Naive B cell (primary cell): ENCODE measurements around the gene ANKH. TPM values are rescaled to one million over a fixed set of nuclear protein-coding genes. Genes with fewer than 3 reads are reported as not detected.

Experiments
- ATAC-seq, 2 donors: fragments of 150-1000 bp; cut with Tn5 transposase; 2 replicates each; pipeline ENCODE4 v1.10.0; 2021; ENCODE audit warnings: low read depth in 2 of 2, mild to moderate bottlenecking in 2 of 2, moderate library complexity in 2 of 2
- DNase-seq: peaks from one replicate; pipeline ENCODE4 v3.0.0; 2022
- H3K27ac Mint-ChIP-seq, 6 donors: one replicate each; pipeline ENCODE4 v1.8.0; 2020 to 2022; ENCODE audit warnings: mild to moderate bottlenecking in 6 of 6, mixed read lengths in 6 of 6, moderate library complexity in 5 of 6, inconsistent platforms in 2 of 6
- H3K27me3 Mint-ChIP-seq, 3 donors: one replicate each; pipeline ENCODE4 v1.8.0; 2021 to 2022; ENCODE audit warnings: mixed read lengths in 3 of 3, mild to moderate bottlenecking in 1 of 3
- H3K36me3 Mint-ChIP-seq, 2 donors: one replicate each; pipeline ENCODE4 v1.8.0; 2020 to 2022; ENCODE audit warnings: mixed read lengths in 2 of 2, inconsistent platforms in 1 of 2, mild to moderate bottlenecking in 1 of 2
- H3K4me1 Mint-ChIP-seq, 3 donors: one replicate each; pipeline ENCODE4 v1.8.0; 2020 to 2022; ENCODE audit warnings: mixed read lengths in 3 of 3, inconsistent platforms in 1 of 3, mild to moderate bottlenecking in 1 of 3, moderate library complexity in 1 of 3
- H3K4me3 Mint-ChIP-seq, 8 donors: one replicate each; pipeline ENCODE4 v1.8.0; 2020 to 2022; ENCODE audit warnings: mild to moderate bottlenecking in 8 of 8, mixed read lengths in 8 of 8, moderate library complexity in 8 of 8, inconsistent platforms in 2 of 8
- H3K9me3 Mint-ChIP-seq, 7 donors: one replicate each; pipeline ENCODE4 v1.8.0; 2020 to 2022; ENCODE audit warnings: mixed read lengths in 7 of 7, mild to moderate bottlenecking in 5 of 7, inconsistent platforms in 2 of 7, moderate library complexity in 1 of 7
- polyA plus RNA-seq, 6 donors: library from polyadenylated mRNA; unstranded; fragments of 300-500 nt; fragmentation: Illumina TruSeq; gene quantifications; one replicate each; pipeline ENCODE4 v1.2.3, GENCODE V29; 2021; ENCODE audit warnings: low read depth in 6 of 6

The ANKH gene
- polyA plus RNA-seq, 6 donors from 2014 or later, result 7.4 to 14.7 (median 11.8) TPM

DNA sequence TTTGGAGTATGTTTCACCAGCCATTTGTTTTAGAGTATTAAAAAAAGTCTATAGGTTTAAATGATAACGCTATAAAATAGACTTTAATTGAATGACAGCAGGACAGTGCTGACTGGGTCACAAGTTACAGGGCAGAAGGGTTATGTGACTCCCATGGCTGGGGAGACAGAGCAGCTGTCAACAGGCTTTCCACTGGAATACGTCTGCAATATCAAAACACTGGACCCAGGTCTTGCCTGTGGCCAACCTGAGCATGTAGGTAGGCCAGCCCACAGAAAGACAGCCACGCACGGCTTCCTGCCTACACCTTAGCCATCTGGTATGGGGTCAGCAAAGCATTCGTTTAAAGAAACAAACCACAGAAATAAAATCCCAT, 126.4 kb downstream of the ANKH start:
- Mint-ChIP-seq H3K4me1 (peaks cover 18 to 28% (median 22%) of the 10 kb centered on the region in 3 donors), H3K9me3 (no peaks in the 10 kb centered on the region), H3K36me3 (peaks cover 26 to 28% of the 10 kb centered on the region in 2 donors), H3K27ac (peak overlapping the region; percentile 42 to 84 (median 80)), H3K27me3 (no peaks in the 10 kb centered on the region), H3K4me3 (peak overlapping the region in 6 of 8 donors; percentile 32 to 68 (median 46))
- DNase-seq, result no peak
- no peak for ATAC-seq

DNA sequence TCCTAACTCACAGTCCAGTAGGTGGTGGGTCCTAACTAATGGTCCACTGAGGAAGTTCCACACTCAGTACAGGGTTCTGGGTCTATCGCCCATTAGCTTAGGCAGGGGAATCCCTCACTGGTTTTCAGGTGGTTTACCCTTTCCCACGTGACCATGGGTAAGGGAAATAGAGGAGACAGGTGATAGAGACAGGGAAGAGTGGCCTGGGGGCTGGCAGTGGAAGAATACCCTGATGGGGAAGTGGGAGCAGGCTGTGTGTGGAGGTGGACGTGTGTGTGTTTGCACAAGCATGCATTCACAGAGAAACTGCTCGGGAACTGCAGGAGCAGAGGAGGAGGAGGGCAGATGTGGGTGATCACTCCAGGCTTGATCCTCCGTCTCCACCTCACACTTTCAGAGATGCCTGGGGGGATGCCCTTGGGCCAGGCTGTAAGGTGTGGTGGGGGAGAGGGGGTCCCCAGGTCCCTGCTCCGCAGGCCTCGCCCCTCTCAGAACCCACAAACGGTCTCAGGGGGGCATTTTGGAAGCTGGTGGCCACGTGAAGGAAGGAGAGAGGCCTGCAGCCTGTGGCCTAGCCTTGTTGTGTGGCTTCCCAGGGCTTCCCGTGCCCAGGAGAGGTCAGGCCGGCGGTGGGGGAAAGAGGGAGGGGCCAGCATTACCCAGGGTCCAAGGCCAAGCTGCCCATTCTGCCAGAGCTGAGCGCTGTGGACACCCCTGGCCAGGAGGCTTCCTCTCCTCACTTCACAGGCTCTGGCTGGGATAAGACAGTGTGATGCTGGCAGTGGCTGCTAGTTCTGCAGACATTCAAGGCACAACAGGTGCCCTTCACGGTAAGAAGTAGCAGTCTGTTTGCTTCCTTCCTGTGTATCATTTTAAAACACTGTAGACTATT, 127.0 kb downstream of the ANKH start:
- Mint-ChIP-seq H3K9me3 (no peaks in the 10 kb centered on the region), H3K4me1 (peaks cover 18 to 28% (median 22%) of the 10 kb centered on the region in 3 donors), H3K27me3 (no peaks in the 10 kb centered on the region), H3K4me3 (peak overlapping the region in 6 of 8 donors; percentile 50 to 77 (median 68)), H3K27ac (peak overlapping the region; percentile 79 to 96 (median 85)), H3K36me3 (peaks cover 24 to 26% of the 10 kb centered on the region in 2 donors)
- ATAC-seq, result peak; percentile 42 to 60
- DNase-seq, result no peak

DNA sequence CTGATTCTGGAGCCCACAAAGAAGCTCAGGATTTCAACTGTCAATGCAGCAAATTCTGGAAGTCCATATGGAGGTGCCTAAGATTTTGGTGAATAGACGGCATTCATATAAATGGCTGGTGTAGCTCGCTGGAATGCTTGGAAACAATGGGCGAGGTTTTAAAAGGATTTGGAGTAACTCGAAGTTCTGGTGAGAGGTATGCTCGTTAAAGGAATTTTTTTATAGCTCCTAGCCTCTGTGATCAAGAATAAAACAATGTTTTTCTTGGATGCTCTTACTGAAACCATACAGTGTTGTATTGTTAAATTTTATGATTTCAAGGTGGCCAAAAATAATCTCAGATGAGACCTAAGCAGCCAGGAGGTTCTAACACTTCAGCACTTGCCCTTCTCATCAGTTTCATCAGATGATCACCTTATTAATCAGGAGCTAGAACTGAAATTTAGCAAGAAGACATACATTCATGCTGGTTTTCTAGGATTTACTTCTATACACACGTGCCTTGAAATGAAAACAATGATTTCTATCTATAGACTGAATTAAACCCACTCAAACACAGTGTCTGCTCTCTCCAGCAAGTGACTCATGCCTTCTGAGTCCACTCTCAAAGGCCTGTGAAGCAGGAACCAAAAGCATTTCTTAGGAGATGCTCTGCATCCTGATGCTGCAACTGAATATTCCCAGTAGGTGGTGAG, 127.8 kb downstream of the ANKH start:
- ATAC-seq, result no peak
- DNase-seq, result no peak
- peak overlapping the region in 4 of 6 donors; percentile 4 to 96 (median 86) for H3K27ac Mint-ChIP-seq
- H3K36me3 Mint-ChIP-seq, result peaks cover 22 to 26% of the 10 kb centered on the region in 2 donors
- no peaks in the 10 kb centered on the region for H3K27me3 Mint-ChIP-seq
- H3K4me3 Mint-ChIP-seq, result peak overlapping the region in 5 of 8 donors; percentile 29 to 77 (median 55)
- H3K4me1 Mint-ChIP-seq, result peaks cover 18 to 23% (median 22%) of the 10 kb centered on the region in 3 donors
- no peaks in the 10 kb centered on the region for H3K9me3 Mint-ChIP-seq

DNA sequence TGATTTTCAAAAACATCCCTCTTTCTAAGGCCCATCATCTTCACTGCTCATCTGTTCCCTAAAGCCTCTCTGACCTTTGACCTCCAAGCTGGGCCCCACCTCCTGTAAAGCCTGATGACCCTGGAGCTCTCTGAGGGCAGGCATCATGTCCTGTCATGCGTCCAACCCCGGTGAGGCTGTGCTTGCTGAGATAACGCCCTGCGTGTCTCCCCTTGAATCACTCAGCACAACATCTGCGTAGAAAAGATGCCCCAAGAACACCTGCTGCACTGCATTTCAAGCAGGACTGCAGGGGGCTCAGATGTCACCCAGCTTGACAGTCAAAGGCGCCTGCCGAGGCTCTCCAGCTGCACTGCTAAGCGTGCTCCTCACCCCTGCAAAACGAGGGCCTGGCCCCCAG, 129.1 kb downstream of the ANKH start:
- H3K9me3 Mint-ChIP-seq, result no peaks in the 10 kb centered on the region
- H3K27ac Mint-ChIP-seq, result peak overlapping the region in 2 of 6 donors; percentile 21 to 68
- no peak for ATAC-seq
- no peaks in the 10 kb centered on the region for H3K27me3 Mint-ChIP-seq
- peaks cover 26 to 31% of the 10 kb centered on the region in 2 donors for H3K36me3 Mint-ChIP-seq
- no peak for DNase-seq
- no peak overlapping the region for H3K4me3 Mint-ChIP-seq
- H3K4me1 Mint-ChIP-seq, result peaks cover 18 to 23% (median 22%) of the 10 kb centered on the region in 3 donors

DNA sequence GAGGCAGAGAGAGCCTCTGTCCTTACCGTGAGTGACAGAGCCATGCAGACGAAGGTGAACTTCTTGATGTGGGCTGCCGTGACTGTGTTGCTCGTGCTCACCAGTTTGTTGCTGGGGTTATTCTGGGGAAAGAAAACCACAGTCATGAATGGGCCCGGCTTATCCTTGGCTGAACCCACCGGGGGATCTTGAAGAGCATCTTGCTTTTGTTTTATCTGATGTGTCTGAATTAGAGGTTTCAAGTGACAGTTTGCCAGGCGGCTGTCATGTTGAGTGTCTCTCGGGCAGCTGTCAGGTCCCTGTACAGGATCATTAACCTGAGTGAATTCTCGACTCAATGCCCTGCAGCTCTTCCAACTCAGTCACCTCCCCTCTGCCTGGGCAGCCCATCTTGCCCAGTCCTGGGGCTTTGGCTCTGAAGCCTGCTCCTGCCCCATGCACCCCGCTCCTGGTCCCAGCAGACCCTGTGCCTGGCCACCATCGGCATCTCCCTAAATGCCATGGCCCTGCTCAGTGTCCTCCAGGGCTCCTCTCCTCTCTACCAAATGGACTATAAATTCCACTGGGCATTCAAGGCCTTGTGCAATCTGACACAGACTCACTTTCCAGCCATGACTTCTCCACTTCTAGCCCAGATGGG, 129.7 kb downstream of the ANKH start:
- ATAC-seq (no peak), DNase-seq (no peak)
- Mint-ChIP-seq H3K9me3 (no peaks in the 10 kb centered on the region), H3K4me3 (no peak overlapping the region), H3K36me3 (peaks cover 26 to 31% of the 10 kb centered on the region in 2 donors), H3K27ac (peak overlapping the region in 2 of 6 donors; percentile 66 to 68), H3K4me1 (peaks cover 18 to 23% (median 22%) of the 10 kb centered on the region in 3 donors), H3K27me3 (no peaks in the 10 kb centered on the region)

- DNase-seq (no peak), ATAC-seq (no peak)
- Mint-ChIP-seq H3K4me1 (peaks cover 16 to 22% (median 20%) of the 10 kb centered on the region in 3 donors), H3K27me3 (no peaks in the 10 kb centered on the region), H3K27ac (peak overlapping the region in 1 of 6 donors; percentile 7), H3K36me3 (peaks cover 31 to 33% of the 10 kb centered on the region in 2 donors), H3K4me3 (no peak overlapping the region), H3K9me3 (no peaks in the 10 kb centered on the region)
These were observed 130.4 kb downstream of the ANKH start for GRCh38 chr5:14741131-14741530.

GRCh38 chr5:14739981-14740380, 131.6 kb downstream of the ANKH start:
- DNase-seq (no peak), ATAC-seq (no peak)
- H3K27ac Mint-ChIP-seq, result no peak overlapping the region
- peaks cover 7 to 11% (median 9%) of the 10 kb centered on the region in 3 donors for H3K4me1 Mint-ChIP-seq
- no peaks in the 10 kb centered on the region for H3K9me3 Mint-ChIP-seq
- H3K4me3 Mint-ChIP-seq, result no peak overlapping the region
- peaks cover 28 to 34% of the 10 kb centered on the region in 2 donors for H3K36me3 Mint-ChIP-seq
- H3K27me3 Mint-ChIP-seq, result no peaks in the 10 kb centered on the region

DNA sequence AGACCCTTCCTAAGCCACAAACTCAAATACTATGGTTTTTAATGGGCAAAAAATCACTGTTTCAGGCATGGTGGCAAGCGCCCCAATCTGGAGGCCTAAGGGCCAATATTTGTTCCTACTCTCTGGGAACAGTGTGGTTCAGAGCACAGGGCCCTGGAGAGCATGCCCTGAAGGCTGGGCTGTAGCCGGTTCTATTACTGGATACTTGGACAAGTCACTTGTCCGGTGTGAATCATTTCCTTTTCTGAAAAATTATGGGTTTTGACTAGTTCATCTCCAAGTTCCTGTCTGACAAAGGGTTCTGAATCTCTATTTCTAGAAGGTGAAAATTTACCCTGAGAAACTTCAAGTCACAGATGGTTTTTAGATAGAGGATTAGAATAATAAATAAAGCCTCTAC, 132.0 kb downstream of the ANKH start:
- no peak overlapping the region for H3K27ac Mint-ChIP-seq
- no peaks in the 10 kb centered on the region for H3K27me3 Mint-ChIP-seq
- no peak overlapping the region for H3K4me3 Mint-ChIP-seq
- no peak for DNase-seq
- H3K4me1 Mint-ChIP-seq, result peaks cover 5 to 6% (median 6%) of the 10 kb centered on the region in 3 donors
- no peaks in the 10 kb centered on the region for H3K9me3 Mint-ChIP-seq
- H3K36me3 Mint-ChIP-seq, result peaks cover 33 to 36% of the 10 kb centered on the region in 2 donors
- no peak for ATAC-seq

- no peaks in the 10 kb centered on the region for H3K27me3 Mint-ChIP-seq
- H3K36me3 Mint-ChIP-seq, result peaks cover 34 to 39% of the 10 kb centered on the region in 2 donors
- no peaks in the 10 kb centered on the region for H3K4me1 Mint-ChIP-seq
- DNase-seq (no peak), ATAC-seq (no peak)
- H3K27ac Mint-ChIP-seq, result peak overlapping the region in 1 of 6 donors; percentile 42
- H3K9me3 Mint-ChIP-seq, result no peaks in the 10 kb centered on the region
- no peak overlapping the region for H3K4me3 Mint-ChIP-seq
These were observed 133.5 kb downstream of the ANKH start for GRCh38 chr5:14738050-14738449.

DNA sequence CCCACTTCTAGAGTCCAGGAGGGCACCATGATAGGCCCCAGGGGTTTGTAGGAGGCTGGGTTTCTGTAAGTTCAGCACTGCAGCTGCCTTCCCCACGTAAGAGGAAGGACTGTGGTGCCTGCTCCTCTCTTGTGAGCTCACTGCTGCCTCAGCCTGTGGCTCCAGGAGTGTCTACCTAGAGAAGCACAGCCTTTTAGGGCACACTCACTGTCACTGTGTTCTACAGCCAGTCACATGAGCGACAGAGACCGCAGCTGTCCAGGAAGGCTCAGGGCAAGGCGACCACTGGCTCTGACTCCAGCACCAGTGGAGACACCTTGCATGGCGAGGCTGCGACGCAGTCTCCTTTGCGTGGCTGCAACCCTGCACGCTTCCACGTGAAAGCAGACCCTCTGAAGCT, 134.3 kb downstream of the ANKH start:
- Mint-ChIP-seq H3K36me3 (peaks cover 33 to 34% of the 10 kb centered on the region in 2 donors), H3K9me3 (no peaks in the 10 kb centered on the region)
- no peak for ATAC-seq

DNA sequence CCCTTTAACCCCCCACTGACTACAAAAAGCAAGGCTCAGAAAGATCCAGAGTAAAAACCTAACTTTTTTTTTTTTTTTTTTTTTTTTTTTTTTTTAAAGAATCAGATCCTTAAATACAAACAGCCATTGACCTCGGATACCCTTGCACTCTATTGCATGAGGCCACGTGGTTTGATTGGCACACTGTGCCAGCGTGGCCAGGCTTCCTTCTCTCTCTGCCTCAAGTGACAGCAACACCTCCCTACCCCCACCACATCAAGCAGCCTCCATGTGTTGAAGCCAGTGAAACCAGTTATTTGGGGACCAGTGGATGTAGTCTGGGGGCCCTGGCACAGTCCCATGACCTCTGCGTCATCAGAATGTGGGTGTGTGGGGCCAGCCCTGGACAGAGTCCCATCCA, 135.6 kb downstream of the ANKH start:
- Mint-ChIP-seq H3K27ac (peak overlapping the region in 1 of 6 donors; percentile 15), H3K27me3 (no peaks in the 10 kb centered on the region)

More for the DNA sequence above, 134.3 kb downstream of the ANKH start:
- Mint-ChIP-seq H3K27ac (no peak overlapping the region), H3K27me3 (no peaks in the 10 kb centered on the region), H3K4me3 (no peak overlapping the region), H3K4me1 (no peaks in the 10 kb centered on the region)
- no peak for DNase-seq

DNA sequence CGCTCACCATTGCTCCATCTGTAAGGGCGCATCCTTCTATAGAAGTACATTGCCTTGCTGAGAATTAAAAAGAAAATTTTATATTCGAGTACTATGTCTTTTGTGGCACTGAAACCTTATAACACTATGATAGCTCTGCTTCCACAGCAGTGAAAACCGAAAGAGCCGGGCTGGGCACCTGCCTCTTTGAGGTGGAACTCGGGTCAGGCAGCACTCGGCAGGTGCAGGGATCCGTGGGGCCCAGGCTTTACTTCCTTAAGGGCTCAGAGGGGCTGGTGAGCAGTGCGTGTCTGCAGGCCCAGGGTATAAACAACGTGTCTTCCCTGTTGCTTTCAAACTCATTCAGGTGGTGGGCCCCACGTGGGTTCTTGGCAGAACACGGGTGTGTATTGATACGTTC, 137.2 kb downstream of the ANKH start:
- Mint-ChIP-seq H3K4me1 (no peaks in the 10 kb centered on the region), H3K36me3 (peaks cover 19 to 20% of the 10 kb centered on the region in 2 donors), H3K9me3 (no peaks in the 10 kb centered on the region), H3K27me3 (no peaks in the 10 kb centered on the region), H3K27ac (peak overlapping the region in 1 of 6 donors; percentile 49), H3K4me3 (no peak overlapping the region)
- ATAC-seq, result no peak
- no peak for DNase-seq

More for the DNA sequence above, 135.6 kb downstream of the ANKH start:
- no peak for ATAC-seq
- peaks cover 20 to 25% of the 10 kb centered on the region in 2 donors for H3K36me3 Mint-ChIP-seq
- H3K9me3 Mint-ChIP-seq, result no peaks in the 10 kb centered on the region
- DNase-seq, result no peak
- H3K4me3 Mint-ChIP-seq, result no peak overlapping the region
- H3K4me1 Mint-ChIP-seq, result no peaks in the 10 kb centered on the region

DNA sequence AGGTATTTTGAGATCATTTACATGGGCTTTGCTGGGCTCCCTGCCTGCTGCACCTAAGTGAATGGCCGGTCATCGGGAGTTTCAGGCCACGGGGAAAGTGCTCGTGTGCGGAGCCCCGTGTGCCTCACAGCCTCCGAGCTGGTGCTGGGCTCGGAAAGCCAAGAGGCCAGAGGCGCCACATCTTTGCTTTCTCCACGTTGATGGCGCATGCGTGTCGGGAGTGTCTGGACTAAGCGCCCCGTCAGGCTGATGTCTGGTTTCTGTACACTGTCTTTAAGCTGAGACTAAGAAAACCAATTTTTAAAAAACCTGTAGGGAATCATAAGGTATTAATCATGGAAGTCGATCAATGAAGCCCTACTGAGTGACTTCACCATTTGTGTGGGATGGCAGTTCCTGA, 137.9 kb downstream of the ANKH start:
- Mint-ChIP-seq H3K9me3 (no peaks in the 10 kb centered on the region), H3K27ac (no peak overlapping the region), H3K4me1 (no peaks in the 10 kb centered on the region), H3K36me3 (peaks cover 16 to 19% of the 10 kb centered on the region in 2 donors), H3K27me3 (no peaks in the 10 kb centered on the region), H3K4me3 (no peak overlapping the region)
- DNase-seq (no peak), ATAC-seq (no peak)
